Measurements from ENCODE around the gene ZNF394.

Gene ZNF394

DNA sequence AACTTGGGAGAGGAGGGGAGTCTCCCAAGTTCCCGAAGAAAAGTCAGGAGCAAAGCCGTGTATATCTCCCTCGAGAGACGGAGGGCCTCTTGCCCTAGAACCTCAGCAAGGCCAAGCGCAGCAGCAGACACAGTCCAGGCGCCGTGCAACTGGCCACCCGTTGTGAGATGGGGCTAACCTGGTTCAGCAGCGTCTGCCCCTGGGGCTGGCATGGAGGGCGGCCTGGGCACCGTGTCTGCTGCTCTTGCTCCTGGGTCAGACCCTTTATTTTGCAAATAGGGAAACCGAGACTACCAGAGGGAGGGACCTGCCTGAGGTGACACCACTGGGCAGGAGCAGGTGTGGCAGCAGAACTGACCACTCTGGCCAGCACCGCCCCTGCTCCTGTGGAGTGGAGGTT lies 47.5 kb downstream of the ZNF394 start:
- no peak for ATAC-seq (replicated peaks)
- H3K4me3 Mint-ChIP-seq: no peak overlapping the region
- peaks cover 41 to 45% of the 10 kb centered on the region in 2 donors for H3K36me3 Mint-ChIP-seq

GRCh38 chr7:99451936-99452335 lies 48.1 kb downstream of the ZNF394 start:
- H3K27ac Mint-ChIP-seq: no peak overlapping the region
- H3K27me3 Mint-ChIP-seq: no peaks in the 10 kb centered on the region
- no peak for DNase-seq
- H3K9me3 Mint-ChIP-seq: no peaks in the 10 kb centered on the region
- H3K4me3 Mint-ChIP-seq: no peak overlapping the region
- H3K36me3 Mint-ChIP-seq: peaks cover 37 to 45% of the 10 kb centered on the region in 2 donors
- peaks cover 2 to 5% of the 10 kb centered on the region in 2 donors for H3K4me1 Mint-ChIP-seq
- ATAC-seq (replicated peaks): no peak

More for the DNA sequence above, 47.5 kb downstream of the ZNF394 start:
- DNase-seq: no peak
- H3K27me3 Mint-ChIP-seq: no peaks in the 10 kb centered on the region
- H3K9me3 Mint-ChIP-seq: no peaks in the 10 kb centered on the region
- H3K27ac Mint-ChIP-seq: no peak overlapping the region
- H3K4me1 Mint-ChIP-seq: peaks cover 4 to 7% of the 10 kb centered on the region in 2 donors

DNA sequence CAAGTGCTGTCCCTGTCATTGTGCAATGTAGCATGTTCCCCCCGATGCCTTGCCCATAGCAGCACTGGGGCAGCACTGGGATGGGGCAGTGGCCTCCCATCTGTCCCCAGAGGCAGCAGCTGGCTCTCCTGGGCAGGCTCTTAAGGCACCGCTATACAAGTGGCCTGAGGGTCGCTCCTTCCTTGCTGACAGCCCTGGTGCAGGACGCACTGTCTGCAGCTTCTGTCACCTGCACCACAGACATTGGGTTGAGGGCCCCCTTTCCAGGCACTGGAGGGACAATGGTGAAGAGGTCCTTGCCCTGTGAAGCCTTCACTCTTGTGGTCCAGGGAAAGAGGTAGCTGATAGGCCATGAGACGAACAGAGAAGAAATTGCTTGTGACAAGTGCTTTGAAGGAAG lies 50.8 kb downstream of the ZNF394 start:
- Mint-ChIP-seq H3K36me3 (peaks cover 49 to 55% of the 10 kb centered on the region in 2 donors), H3K4me1 (peaks cover 6 to 7% of the 10 kb centered on the region in 2 donors), H3K9me3 (no peaks in the 10 kb centered on the region), H3K4me3 (no peak overlapping the region), H3K27me3 (no peaks in the 10 kb centered on the region), H3K27ac (no peak overlapping the region)
- no peak for ATAC-seq (replicated peaks)
- no peak for DNase-seq

DNA sequence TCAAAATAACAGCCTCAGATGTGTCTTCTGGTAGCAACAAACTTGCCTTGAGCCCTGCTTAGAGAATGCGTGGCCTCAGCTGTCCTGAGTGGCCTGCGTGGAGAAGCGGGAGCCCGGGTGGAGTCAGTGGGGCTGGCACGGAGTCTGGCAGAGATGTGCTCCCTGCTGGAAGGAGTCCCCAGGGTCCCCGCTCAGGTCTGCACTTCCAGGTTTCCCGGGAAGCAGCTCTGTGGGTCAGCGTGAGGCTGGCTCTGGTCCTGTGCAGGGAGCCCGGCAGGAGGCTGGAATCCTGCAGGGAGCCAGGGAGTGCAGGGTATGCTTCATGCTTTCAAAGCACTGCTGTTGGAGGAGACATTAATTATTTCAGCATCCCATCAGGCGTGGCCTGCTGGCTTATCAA lies 51.2 kb downstream of the ZNF394 start:
- H3K36me3 Mint-ChIP-seq: peaks cover 46 to 56% of the 10 kb centered on the region in 2 donors

DNA sequence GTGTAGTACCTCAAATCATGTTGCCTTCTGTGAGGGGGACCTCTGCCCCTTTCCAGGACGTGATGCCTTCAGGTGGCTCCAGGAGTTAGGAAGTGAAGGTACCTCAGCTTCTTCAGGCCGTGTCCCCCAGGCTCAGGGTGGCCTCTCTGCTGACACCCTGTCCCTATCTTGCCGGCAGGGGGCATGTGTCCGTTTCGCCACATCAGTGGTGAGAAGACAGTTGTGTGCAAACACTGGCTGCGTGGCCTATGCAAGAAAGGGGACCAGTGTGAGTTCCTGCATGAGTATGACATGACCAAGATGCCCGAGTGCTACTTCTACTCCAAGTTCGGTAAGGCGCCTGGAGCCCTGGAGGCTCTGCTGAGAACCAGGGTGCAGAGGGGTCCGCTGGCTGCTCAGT lies 52.1 kb downstream of the ZNF394 start:
- no peak overlapping the region for H3K4me3 Mint-ChIP-seq
- H3K27me3 Mint-ChIP-seq: no peaks in the 10 kb centered on the region
- no peaks in the 10 kb centered on the region for H3K9me3 Mint-ChIP-seq
- peaks cover 45 to 57% of the 10 kb centered on the region in 2 donors for H3K36me3 Mint-ChIP-seq
- H3K27ac Mint-ChIP-seq: no peak overlapping the region
- DNase-seq (no peak), ATAC-seq (replicated peaks) (no peak)
- peaks cover 11 to 12% of the 10 kb centered on the region in 2 donors for H3K4me1 Mint-ChIP-seq

More for the DNA sequence above, 51.2 kb downstream of the ZNF394 start:
- no peak overlapping the region for H3K4me3 Mint-ChIP-seq
- no peaks in the 10 kb centered on the region for H3K9me3 Mint-ChIP-seq
- H3K4me1 Mint-ChIP-seq: peaks cover 6 to 8% of the 10 kb centered on the region in 2 donors
- no peak overlapping the region for H3K27ac Mint-ChIP-seq
- ATAC-seq (replicated peaks) (no peak), DNase-seq (no peak)
- H3K27me3 Mint-ChIP-seq: no peaks in the 10 kb centered on the region

GRCh38 chr7:99446096-99446495 lies 54.0 kb downstream of the ZNF394 start:
- ATAC-seq (replicated peaks): no peak
- H3K36me3 Mint-ChIP-seq: peaks cover 45 to 59% of the 10 kb centered on the region in 2 donors

More at GRCh38 chr7:99446096-99446495, 54.0 kb downstream of the ZNF394 start:
- Mint-ChIP-seq H3K4me3 (no peak overlapping the region), H3K27me3 (no peaks in the 10 kb centered on the region), H3K27ac (no peak overlapping the region), H3K9me3 (no peaks in the 10 kb centered on the region), H3K4me1 (peaks cover 16 to 19% of the 10 kb centered on the region in 2 donors)
- no peak for DNase-seq

Measured in stimulated activated naive B cell treated with anti-CD40 and anti-IgM and Interleukin-4, amounts not matched to agents 10 μg/mL and 1 μg/mL and 100 μg/mL, for 72 hours (primary cell).